BLaER1 treated with 17β-estradiol and CSF1 and Interleukin-3, amounts not matched to agents 10 nM and 100 nM (cell line): ENCODE results near the gene TOR3A.

ENCODE experiments used
- H3K27ac ChIP-seq, 11 experiments: shearing (Covaris generic); formaldehyde crosslinking; 2 replicates each; pipeline ENCODE4 v1.8.1; 2022
- H3K27me3 ChIP-seq, 11 experiments: shearing (Covaris generic); formaldehyde crosslinking; 2 replicates each; pipeline ENCODE4 v1.8.1; 2022
- H3K36me3 ChIP-seq, 11 experiments: shearing (Covaris generic); formaldehyde crosslinking; 2 replicates each; pipeline ENCODE4 v1.8.1; 2022
- H3K4me1 ChIP-seq, 10 experiments: shearing (Covaris generic); formaldehyde crosslinking; 2 replicates each; pipeline ENCODE4 v1.8.1; 2022
- H3K4me2 ChIP-seq, 11 experiments: shearing (Covaris generic); formaldehyde crosslinking; 2 replicates each; pipeline ENCODE4 v1.8.1; 2022
- H3K4me3 ChIP-seq, 10 experiments: shearing (Covaris generic); formaldehyde crosslinking; 2 replicates each; pipeline ENCODE4 v1.8.1; 2022
- H3K9ac ChIP-seq, 11 experiments: shearing (Covaris generic); formaldehyde crosslinking; 2 replicates each; pipeline ENCODE4 v1.8.1; 2022
- H3K9me3 ChIP-seq, 11 experiments: shearing (Covaris generic); formaldehyde crosslinking; replicated peaks in 1 of 11; 2 replicates each; pipeline ENCODE4 v1.8.1; 2022
- H4K20me1 ChIP-seq, 11 experiments: shearing (Covaris generic); formaldehyde crosslinking; 2 replicates each; pipeline ENCODE4 v1.8.1; 2022
- Cebpa-rat ChIP-seq, 11 experiments: shearing (Covaris generic); IDR thresholded peaks; 2 replicates each; pipeline ENCODE4 v1.8.1; 2022

Gene TOR3A

GRCh38 chr1:179042700-179043099 is 39.2 kb upstream of the TOR3A start:
- Histone ChIP-seq H3K27me3 (no peaks in the 10 kb centered on the region), H3K4me2 (no peak overlapping the region), H3K9me3 (peaks cover 14 to 60% (median 45%) of the 10 kb centered on the region in 11 experiments), H3K4me3 (no peak overlapping the region), H3K9ac (no peak overlapping the region), H3K27ac (no peak overlapping the region), H3K36me3 (peaks cover 31 to 53% (median 37%) of the 10 kb centered on the region in 11 experiments), H3K4me1 (peaks cover 0 to 15% (median 10%) of the 10 kb centered on the region in 10 experiments; a peak in 15 of 20 replicates), H4K20me1 (peaks cover 0 to 70% (median 17%) of the 10 kb centered on the region in 11 experiments; a peak in 14 of 22 replicates)
- no peak for TF ChIP-seq Cebpa-rat (IDR thresholded peaks at IDR 0.05)

- no peak overlapping the region for H3K4me2 ChIP-seq
- H3K4me1 ChIP-seq = peaks cover 0 to 18% (median 9%) of the 10 kb centered on the region in 10 experiments; a peak in 15 of 20 replicates
- H3K36me3 ChIP-seq = peaks cover 31 to 53% (median 37%) of the 10 kb centered on the region in 11 experiments
- H3K9ac ChIP-seq = no peak overlapping the region
- H4K20me1 ChIP-seq = peaks cover 0 to 70% (median 13%) of the 10 kb centered on the region in 11 experiments; a peak in 14 of 22 replicates
- no peak overlapping the region for H3K4me3 ChIP-seq
- no peaks in the 10 kb centered on the region for H3K27me3 ChIP-seq
- H3K9me3 ChIP-seq = peaks cover 14 to 60% (median 45%) of the 10 kb centered on the region in 11 experiments
- no peak for TF ChIP-seq Cebpa-rat (IDR thresholded peaks at IDR 0.05)
- H3K27ac ChIP-seq = no peak overlapping the region
Measured at GRCh38 chr1:179043266-179043665, 38.6 kb upstream of the TOR3A start.

GRCh38 chr1:179043907-179044306 is 38.0 kb upstream of the TOR3A start:
- Histone ChIP-seq H3K4me1 (peaks cover 0 to 13% (median 5%) of the 10 kb centered on the region in 10 experiments; a peak in 12 of 20 replicates), H3K4me2 (no peak overlapping the region), H3K9me3 (peaks cover 14 to 60% (median 45%) of the 10 kb centered on the region in 11 experiments), H3K27me3 (no peaks in the 10 kb centered on the region), H3K27ac (no peak overlapping the region), H3K9ac (no peak overlapping the region), H4K20me1 (peaks cover 0 to 69% (median 8%) of the 10 kb centered on the region in 11 experiments; a peak in 12 of 22 replicates), H3K36me3 (peaks cover 31 to 53% (median 37%) of the 10 kb centered on the region in 11 experiments), H3K4me3 (no peak overlapping the region)
- TF ChIP-seq Cebpa-rat (IDR thresholded peaks at IDR 0.05) = no peak

- H3K36me3 ChIP-seq = peaks cover 36 to 70% (median 50%) of the 10 kb centered on the region in 11 experiments
- H3K9me3 ChIP-seq = peaks cover 6 to 29% (median 20%) of the 10 kb centered on the region in 11 experiments; a peak in 21 of 22 replicates
- H4K20me1 ChIP-seq = peaks cover 0 to 63% (median 8%) of the 10 kb centered on the region in 11 experiments; a peak in 10 of 22 replicates
- H3K4me2 ChIP-seq = no peak overlapping the region
- no peak overlapping the region for H3K9ac ChIP-seq
- no peak overlapping the region for H3K4me3 ChIP-seq
- H3K27ac ChIP-seq = no peak overlapping the region
- TF ChIP-seq Cebpa-rat (IDR thresholded peaks at IDR 0.05) = no peak
- no peaks in the 10 kb centered on the region for H3K27me3 ChIP-seq
- peaks cover 0 to 14% (median 6%) of the 10 kb centered on the region in 10 experiments; a peak in 9 of 20 replicates for H3K4me1 ChIP-seq
Measured at GRCh38 chr1:179046808-179047635, 34.8 kb upstream of the TOR3A start.

- Histone ChIP-seq H3K27me3 (no peaks in the 10 kb centered on the region), H3K36me3 (peaks cover 30 to 64% (median 44%) of the 10 kb centered on the region in 11 experiments), H3K9ac (no peak overlapping the region), H3K4me2 (no peak overlapping the region), H3K9me3 (peaks cover under 1 to 23% (median 14%) of the 10 kb centered on the region in 11 experiments; a peak in 20 of 22 replicates), H4K20me1 (peaks cover 0 to 57% (median 8%) of the 10 kb centered on the region in 11 experiments; a peak in 10 of 22 replicates), H3K27ac (no peak overlapping the region), H3K4me3 (no peak overlapping the region), H3K4me1 (peaks cover 0 to 17% (median 7%) of the 10 kb centered on the region in 10 experiments; a peak in 10 of 20 replicates)
- no peak for TF ChIP-seq Cebpa-rat (IDR thresholded peaks at IDR 0.05)
Measured at GRCh38 chr1:179047636-179047997, 34.3 kb upstream of the TOR3A start.

GRCh38 chr1:179048339-179049124 is 33.3 kb upstream of the TOR3A start:
- H3K27ac ChIP-seq = no peak overlapping the region
- no peaks in the 10 kb centered on the region for H3K27me3 ChIP-seq
- no peak overlapping the region for H3K4me2 ChIP-seq
- H3K4me1 ChIP-seq = peaks cover 0 to 23% (median 6%) of the 10 kb centered on the region in 10 experiments; a peak in 10 of 20 replicates
- H3K4me3 ChIP-seq = no peak overlapping the region
- peaks cover 0 to 14% (median 4%) of the 10 kb centered on the region in 11 experiments; a peak in 12 of 22 replicates for H3K9me3 ChIP-seq
- peaks cover 21 to 62% (median 37%) of the 10 kb centered on the region in 11 experiments for H3K36me3 ChIP-seq
- H3K9ac ChIP-seq = peak overlapping the region in 1 of 11 experiments; percentile 35; a peak in 1 of 22 replicates
- peaks cover 0 to 48% (median 8%) of the 10 kb centered on the region in 11 experiments; a peak in 8 of 22 replicates for H4K20me1 ChIP-seq
- no peak for TF ChIP-seq Cebpa-rat (IDR thresholded peaks at IDR 0.05)

- TF ChIP-seq Cebpa-rat (IDR thresholded peaks at IDR 0.05) = no peak
- H3K4me2 ChIP-seq = peak overlapping the region in 1 of 11 experiments; percentile 7; a peak in 1 of 22 replicates
- H3K27ac ChIP-seq = no peak overlapping the region
- H3K9me3 ChIP-seq = peaks cover 0 to 18% (median 11%) of the 10 kb centered on the region in 11 experiments; a peak in 9 of 22 replicates
- H4K20me1 ChIP-seq = peaks cover 0 to 11% (median 0%) of the 10 kb centered on the region in 11 experiments; a peak in 6 of 22 replicates
- peaks cover 0 to 23% (median 5%) of the 10 kb centered on the region in 10 experiments; a peak in 7 of 20 replicates for H3K4me1 ChIP-seq
- no peak overlapping the region for H3K4me3 ChIP-seq
- H3K36me3 ChIP-seq = peaks cover 35 to 74% (median 55%) of the 10 kb centered on the region in 11 experiments
- no peak overlapping the region for H3K9ac ChIP-seq
- H3K27me3 ChIP-seq = no peaks in the 10 kb centered on the region
Measured at GRCh38 chr1:179052776-179053175, 29.1 kb upstream of the TOR3A start.

GRCh38 chr1:179053486-179053885 is 28.4 kb upstream of the TOR3A start:
- H3K9me3 ChIP-seq = peaks cover 0 to 18% (median 11%) of the 10 kb centered on the region in 11 experiments; a peak in 9 of 22 replicates
- no peak overlapping the region for H3K9ac ChIP-seq
- peaks cover 0 to 7% (median 0%) of the 10 kb centered on the region in 11 experiments; a peak in 3 of 22 replicates for H4K20me1 ChIP-seq
- H3K27ac ChIP-seq = no peak overlapping the region
- no peaks in the 10 kb centered on the region for H3K27me3 ChIP-seq
- no peak for TF ChIP-seq Cebpa-rat (IDR thresholded peaks at IDR 0.05)
- H3K4me3 ChIP-seq = no peak overlapping the region
- H3K36me3 ChIP-seq = peaks cover 39 to 81% (median 58%) of the 10 kb centered on the region in 11 experiments
- peaks cover 0 to 17% (median under 1%) of the 10 kb centered on the region in 10 experiments; a peak in 3 of 20 replicates for H3K4me1 ChIP-seq
- no peak overlapping the region for H3K4me2 ChIP-seq
